Natural killer cell (primary cell): ENCODE data around the gene RND3. TPM values are rescaled to one million over a fixed set of nuclear protein-coding genes. Genes with fewer than 3 reads are reported as not detected.

Experiments
- ATAC-seq, 3 donors: fragments of 150-1000 bp in 2 of 3; fragments of 200-7000 bp in 1 of 3; cut with Tn5 transposase; 1 replicate in 1 of 3; 2 replicates in 2 of 3; pipeline ENCODE4 v1.10.0; 2021; ENCODE audit warnings: mild to moderate bottlenecking in 2 of 3, moderate library complexity in 2 of 3
- DNase-seq, 2 donors: peaks; one replicate each; pipeline versions ENCODE4 v3.0.0 to v3.0.0-alpha.2; 2013 to 2021; ENCODE audit warnings: mixed read lengths in 1 of 2
- H3K27ac ChIP-seq: one replicate; pipeline ENCODE4 v1.5.1; 2013; ENCODE audit warnings: mild to moderate bottlenecking, low read length
- H3K27me3 ChIP-seq: one replicate; pipeline ENCODE4 v1.6.1; 2013; ENCODE audit warnings: low read length; ENCODE audit not compliant: control insufficient read depth, insufficient read depth
- H3K36me3 ChIP-seq: one replicate; pipeline ENCODE4 v1.6.1; 2013; ENCODE audit warnings: low read length; ENCODE audit not compliant: control insufficient read depth, insufficient read depth
- H3K4me1 ChIP-seq: one replicate; pipeline ENCODE4 v1.6.1; 2013; ENCODE audit warnings: low read length; ENCODE audit not compliant: control insufficient read depth, insufficient read depth
- H3K4me3 ChIP-seq: one replicate; pipeline ENCODE4 v1.5.1; 2013; ENCODE audit warnings: low read length
- H3K9me3 ChIP-seq: one replicate; pipeline ENCODE4 v1.6.1; 2013; ENCODE audit warnings: low read length; ENCODE audit not compliant: control insufficient read depth, insufficient read depth
- H3K27ac Mint-ChIP-seq, 2 donors: one replicate each; pipeline ENCODE4 v1.8.0; 2022; ENCODE audit warnings: mild to moderate bottlenecking in 2 of 2, mixed read lengths in 2 of 2, moderate library complexity in 1 of 2
- H3K27me3 Mint-ChIP-seq, 2 donors: one replicate each; pipeline ENCODE4 v1.8.0; 2022; ENCODE audit warnings: low read depth in 2 of 2, mixed read lengths in 2 of 2
- H3K36me3 Mint-ChIP-seq: one replicate; pipeline ENCODE4 v1.8.0; 2022; ENCODE audit warnings: mixed read lengths
- H3K4me1 Mint-ChIP-seq, 2 donors: one replicate each; pipeline ENCODE4 v1.8.0; 2022; ENCODE audit warnings: mixed read lengths in 2 of 2
- H3K4me3 Mint-ChIP-seq: one replicate; pipeline ENCODE4 v1.8.0; 2022; ENCODE audit warnings: mild to moderate bottlenecking, moderate library complexity, mixed read lengths
- H3K9me3 Mint-ChIP-seq, 2 donors: one replicate each; pipeline ENCODE4 v1.8.0; 2022; ENCODE audit warnings: mixed read lengths in 2 of 2
- WGBS: methylation state at CpG from one replicate; pipeline ENCODE4 v1.1.7; 2013; ENCODE audit warnings: missing lambda C conversion rate; ENCODE audit not compliant: insufficient coverage; 5-methylcytosine and 5-hydroxymethylcytosine counted together
- intact Hi-C: fragments of 100-400 bp; cut with micrococcal nuclease; formaldehyde crosslinking; loops from one replicate; pipeline ENCODE4 v1.14.2; 2022
- total RNA-seq, 4 donors: library from RNA; stranded (reverse); fragments of 120-200 nt in 1 of 4; gene quantifications; one replicate each; pipeline versions ENCODE4 v1.2.3 to v1.2.4, GENCODE V29; 2013 to 2022
- TF ChIP-seq, protein P1 (sequence below): fragments of 200-600 bp; IDR thresholded peaks from one replicate; pipeline ENCODE4 v1.8.0; 2022; ENCODE audit warnings: antibody characterized with exemption

The RND3 gene
- total RNA-seq, 3 donors from 2014 or later (not counting 1 experiment from before 2014, with no cell fraction given), result not detected

DNA sequence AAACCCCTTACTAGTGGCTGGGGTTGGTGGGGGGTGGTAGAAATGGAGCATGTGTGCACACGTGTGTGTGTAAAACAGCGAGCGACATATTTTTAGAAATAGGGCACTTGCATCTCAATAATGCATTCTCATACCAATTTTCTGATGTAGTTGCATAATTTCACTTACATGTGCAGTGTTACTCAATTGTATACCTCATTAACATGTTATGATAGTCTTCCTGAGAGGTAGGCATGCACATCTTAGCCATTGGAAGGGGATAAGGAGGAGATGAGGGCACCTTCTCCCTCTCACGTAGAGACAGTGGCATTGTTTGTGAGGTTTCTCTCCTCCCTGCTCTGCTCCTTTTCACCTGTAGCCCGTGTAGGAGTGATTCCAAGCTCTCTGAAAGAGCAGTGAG is 44.6 kb upstream of the RND3 start:
- H3K36me3 ChIP-seq, result no peaks in the 10 kb centered on the region
- DNase-seq (no peak), ATAC-seq (no peak)
- no peaks in the 10 kb centered on the region for H3K4me1 ChIP-seq
- WGBS, result 87% methylated on average over 5 of the region's 5 CpGs
- H3K27me3 Mint-ChIP-seq, result no peaks in the 10 kb centered on the region
- H3K9me3 Mint-ChIP-seq, result peaks cover 2 to 8% of the 10 kb centered on the region in 2 donors
- H3K27ac Mint-ChIP-seq, result no peak overlapping the region
- H3K27ac ChIP-seq, result no peak overlapping the region
- H3K4me3 ChIP-seq, result no peak overlapping the region
- no peak overlapping the region for H3K4me3 Mint-ChIP-seq
- H3K36me3 Mint-ChIP-seq, result no peaks in the 10 kb centered on the region
- H3K9me3 ChIP-seq, result no peaks in the 10 kb centered on the region
- no peaks in the 10 kb centered on the region for H3K27me3 ChIP-seq
- intact Hi-C loops, result no loop called here
- TF ChIP-seq, protein P1, sequence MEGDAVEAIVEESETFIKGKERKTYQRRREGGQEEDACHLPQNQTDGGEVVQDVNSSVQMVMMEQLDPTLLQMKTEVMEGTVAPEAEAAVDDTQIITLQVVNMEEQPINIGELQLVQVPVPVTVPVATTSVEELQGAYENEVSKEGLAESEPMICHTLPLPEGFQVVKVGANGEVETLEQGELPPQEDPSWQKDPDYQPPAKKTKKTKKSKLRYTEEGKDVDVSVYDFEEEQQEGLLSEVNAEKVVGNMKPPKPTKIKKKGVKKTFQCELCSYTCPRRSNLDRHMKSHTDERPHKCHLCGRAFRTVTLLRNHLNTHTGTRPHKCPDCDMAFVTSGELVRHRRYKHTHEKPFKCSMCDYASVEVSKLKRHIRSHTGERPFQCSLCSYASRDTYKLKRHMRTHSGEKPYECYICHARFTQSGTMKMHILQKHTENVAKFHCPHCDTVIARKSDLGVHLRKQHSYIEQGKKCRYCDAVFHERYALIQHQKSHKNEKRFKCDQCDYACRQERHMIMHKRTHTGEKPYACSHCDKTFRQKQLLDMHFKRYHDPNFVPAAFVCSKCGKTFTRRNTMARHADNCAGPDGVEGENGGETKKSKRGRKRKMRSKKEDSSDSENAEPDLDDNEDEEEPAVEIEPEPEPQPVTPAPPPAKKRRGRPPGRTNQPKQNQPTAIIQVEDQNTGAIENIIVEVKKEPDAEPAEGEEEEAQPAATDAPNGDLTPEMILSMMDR, result no peak
- H3K4me1 Mint-ChIP-seq, result no peaks in the 10 kb centered on the region

DNA sequence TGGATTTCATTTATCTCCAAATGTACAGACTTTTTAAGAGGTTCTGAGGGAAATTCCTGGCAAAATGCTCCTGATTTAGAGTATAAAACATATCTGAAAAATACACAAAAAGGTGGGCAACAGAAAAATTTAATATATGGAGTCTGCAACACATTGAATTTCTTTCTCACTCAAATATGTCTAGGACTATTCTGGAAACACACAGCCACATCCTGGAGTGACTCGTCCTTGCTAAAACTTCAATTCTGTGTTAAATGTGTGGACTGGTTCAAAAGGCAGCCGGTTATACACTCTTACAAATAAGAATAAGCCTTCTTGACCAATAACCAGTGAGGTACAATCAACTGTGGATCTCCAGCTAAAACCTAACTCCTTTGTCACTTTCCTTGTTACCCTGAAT is 44.1 kb upstream of the RND3 start:
- Histone ChIP-seq H3K4me1 (no peaks in the 10 kb centered on the region), H3K27ac (no peak overlapping the region), H3K27me3 (no peaks in the 10 kb centered on the region), H3K4me3 (no peak overlapping the region), H3K36me3 (no peaks in the 10 kb centered on the region), H3K9me3 (no peaks in the 10 kb centered on the region)
- Mint-ChIP-seq H3K36me3 (no peaks in the 10 kb centered on the region), H3K4me1 (no peaks in the 10 kb centered on the region), H3K27ac (no peak overlapping the region), H3K9me3 (peaks cover 0 to 5% of the 10 kb centered on the region in 2 donors), H3K27me3 (no peaks in the 10 kb centered on the region), H3K4me3 (no peak overlapping the region)
- 79% methylated on average over 2 of the region's 2 CpGs for WGBS
- ATAC-seq (no peak), DNase-seq (no peak)
- intact Hi-C loops, result no loop called here
- TF ChIP-seq, protein P1, result no peak

DNA sequence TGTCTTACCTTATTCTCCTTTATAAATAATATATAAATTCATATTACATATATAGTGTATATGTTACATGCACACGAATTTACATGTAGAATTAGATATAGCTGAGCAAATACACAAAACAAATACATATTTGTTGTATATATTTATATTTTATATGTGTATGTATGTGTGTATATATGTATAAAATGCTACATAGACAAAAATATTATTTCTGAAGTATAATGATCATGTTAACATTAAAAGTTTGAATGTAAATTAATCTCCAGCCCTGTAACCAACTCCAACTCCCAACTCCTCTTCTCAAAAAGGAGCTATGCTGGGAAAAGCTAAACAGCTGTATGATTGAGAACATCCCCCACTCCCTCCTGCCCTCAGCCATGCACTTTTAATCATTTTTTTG is 42.7 kb upstream of the RND3 start:
- Mint-ChIP-seq H3K36me3 (no peaks in the 10 kb centered on the region), H3K9me3 (peaks cover 0 to 3% of the 10 kb centered on the region in 2 donors), H3K27ac (no peak overlapping the region), H3K4me1 (no peaks in the 10 kb centered on the region), H3K4me3 (no peak overlapping the region), H3K27me3 (no peaks in the 10 kb centered on the region)
- ATAC-seq, result no peak
- intact Hi-C loops, result no loop called here
- Histone ChIP-seq H3K9me3 (no peaks in the 10 kb centered on the region), H3K27ac (no peak overlapping the region), H3K4me1 (no peaks in the 10 kb centered on the region), H3K4me3 (no peak overlapping the region), H3K27me3 (no peaks in the 10 kb centered on the region), H3K36me3 (no peaks in the 10 kb centered on the region)
- TF ChIP-seq, protein P1, result no peak
- no CpG with 5 or more reads among the region's 1 CpG for WGBS
- no peak for DNase-seq
